ENCODE measurements around the gene SCAF1. TPM values are rescaled to one million over a fixed set of nuclear protein-coding genes. Genes with fewer than 3 reads are reported as not detected.
A peak's percentile ranks its signal among the peaks of the same experiment; 100 is the strongest.

The SCAF1 gene
- total and polyA plus RNA-seq, 2 of the 13 experiments (the other 11 are each of a cell fraction or from before 2014, with no cell fraction given) = 3.3 to 6.1 TPM

GRCh38 chr19:49688531-49689132, 46.6 kb downstream of the SCAF1 start (continued):
- TF ChIP-seq ETS1 (CRISPR knock-in tag; IDR thresholded peaks at IDR 0.05) = no peak
- TF ChIP-seq TBL1XR1 (IDR thresholded peaks at IDR 0.05; ENCODE audit: borderline replicate concordance, low read length, partially characterized antibody) = no peak
- TF ChIP-seq BRD4 (CRISPR knock-in tag; IDR thresholded peaks at IDR 0.05) = no peak
- TF ChIP-seq KDM2A (CRISPR knock-in tag; IDR thresholded peaks at IDR 0.05; ENCODE audit: borderline replicate concordance, low read depth) = peak; percentile 43; the same call in 1 of the 2 replicates
- TF ChIP-seq REST (IDR thresholded peaks at IDR 0.05; ENCODE audit: borderline replicate concordance in 1 of 2, low read depth in 1 of 2, low read length in 2 of 2) = no peak

Data from HepG2 (cell line).